Bronchial epithelial cell (primary cell): ENCODE results near the gene GSTM1. TPM values are rescaled to one million over a fixed set of nuclear protein-coding genes. Genes with fewer than 3 reads are reported as not detected.

Experiments used
- DNase-seq: peaks from one replicate; pipeline ENCODE4 v3.0.0-alpha.2; 2010; ENCODE audit warnings: low read depth
- FAIRE-seq: peaks from 2 replicates; lab custom pipeline; 2011; peaks lifted over from hg19 to GRCh38; lab: Jason Lieb, UNC
- H3K27me3 ChIP-seq: 2 replicates; pipeline ENCODE4 v1.5.1; 2011; ENCODE audit warnings: low read length; ENCODE audit not compliant: control insufficient read depth, insufficient read depth
- H3K36me3 ChIP-seq: 2 replicates; pipeline ENCODE4 v1.5.1; 2011; ENCODE audit warnings: low read length; ENCODE audit not compliant: control insufficient read depth, insufficient read depth
- H3K4me3 ChIP-seq: 2 replicates; pipeline ENCODE4 v1.5.1; 2011; ENCODE audit warnings: mild to moderate bottlenecking, low read depth, low read length, control low read depth
- CTCF ChIP-seq: IDR thresholded peaks from 2 replicates; pipeline ENCODE4 v1.5.1; 2011; ENCODE audit warnings: mild to moderate bottlenecking, moderate library complexity, low read length, control low read depth, inconsistent platforms; ENCODE audit not compliant: insufficient read depth, severe bottlenecking
- total RNA-seq: library from RNA; depleted of rRNA; stranded (reverse); fragments of >200 nt; gene quantifications from 2 replicates; pipeline ENCODE4 v1.2.1, GENCODE V29; 2014

GSTM1 gene
- total RNA-seq, 1 donor from 2014 or later, result 2.6 TPM

DNA sequence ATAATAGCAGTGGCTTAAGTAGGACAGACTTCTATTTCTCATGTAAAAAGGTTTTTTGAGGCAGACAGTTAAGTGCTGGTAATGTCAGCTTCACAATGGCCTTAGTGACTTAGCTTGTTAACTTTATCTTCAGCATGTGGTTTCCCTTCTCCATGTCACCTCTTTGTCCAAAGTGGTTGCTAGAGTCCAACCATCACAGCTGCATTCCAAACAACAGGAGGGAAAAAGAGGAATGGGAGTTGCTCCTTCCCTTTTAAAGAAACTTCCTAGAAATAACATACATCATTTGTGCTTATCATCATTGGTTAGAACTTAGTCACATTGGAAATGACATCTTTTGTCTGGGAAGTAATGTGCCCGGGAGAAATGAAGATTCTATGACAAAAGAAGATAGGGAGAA, 34.4 kb downstream of the GSTM1 start:
- H3K27me3 ChIP-seq, result no peaks in the 10 kb centered on the region
- H3K36me3 ChIP-seq, result no peaks in the 10 kb centered on the region
- FAIRE-seq (no peak), DNase-seq (no peak)
- TF ChIP-seq CTCF, result no peak
- H3K4me3 ChIP-seq, result no peak overlapping the region

- TF ChIP-seq CTCF, result no peak
- H3K36me3 ChIP-seq, result no peaks in the 10 kb centered on the region
- H3K27me3 ChIP-seq, result no peaks in the 10 kb centered on the region
- no peak for DNase-seq
- H3K4me3 ChIP-seq, result no peak overlapping the region
- no peak for FAIRE-seq
Observed at GRCh38 chr1:109722908-109723691, 35.5 kb downstream of the GSTM1 start.

GRCh38 chr1:109724933-109725332, 37.3 kb downstream of the GSTM1 start:
- TF ChIP-seq CTCF, result no peak
- DNase-seq (no peak), FAIRE-seq (no peak)
- Histone ChIP-seq H3K4me3 (no peak overlapping the region), H3K27me3 (no peaks in the 10 kb centered on the region), H3K36me3 (no peaks in the 10 kb centered on the region)

DNA sequence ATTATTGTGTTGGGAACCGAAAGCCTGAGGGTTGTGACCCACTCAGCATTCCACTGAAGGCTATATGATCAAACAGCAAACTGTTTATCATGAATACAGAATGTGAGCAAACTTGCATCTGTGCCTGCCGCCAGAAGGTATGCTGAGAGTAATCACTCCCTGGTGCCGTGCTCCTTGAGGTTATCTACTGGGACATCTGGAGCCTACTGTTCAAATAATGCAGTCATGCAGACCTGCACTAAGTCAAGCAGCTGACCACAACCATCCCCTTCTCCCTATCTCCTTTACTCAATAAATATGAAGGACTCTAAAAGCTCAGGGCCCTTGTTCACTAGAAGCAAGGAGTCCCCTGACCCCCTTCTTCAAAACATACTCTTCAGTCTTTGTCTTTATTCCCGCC, 37.9 kb downstream of the GSTM1 start:
- Histone ChIP-seq H3K27me3 (no peaks in the 10 kb centered on the region), H3K4me3 (no peak overlapping the region), H3K36me3 (no peaks in the 10 kb centered on the region)
- FAIRE-seq (no peak), DNase-seq (no peak)
- TF ChIP-seq CTCF, result no peak

DNA sequence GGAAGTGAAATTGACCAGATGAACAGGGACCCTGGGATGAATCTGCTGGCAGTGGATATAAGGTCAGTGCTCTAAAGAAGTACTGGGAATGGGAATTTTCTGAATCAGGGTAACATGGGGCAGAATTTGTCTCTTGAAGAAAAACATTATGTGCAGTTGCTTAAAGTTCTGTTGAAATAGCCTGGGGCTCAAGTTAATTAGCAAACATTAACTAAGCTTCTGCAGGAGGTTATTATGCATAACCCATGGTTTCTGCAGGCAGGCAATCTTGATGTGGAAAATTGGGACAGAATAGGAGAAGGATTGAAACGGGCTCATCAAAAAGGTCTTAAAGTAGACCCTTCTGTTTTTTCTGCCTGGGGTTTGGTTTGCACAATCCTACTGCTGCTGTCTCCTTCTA, 38.4 kb downstream of the GSTM1 start:
- no peak for TF ChIP-seq CTCF
- FAIRE-seq, result no peak
- no peaks in the 10 kb centered on the region for H3K36me3 ChIP-seq

More for the DNA sequence above, 38.4 kb downstream of the GSTM1 start:
- H3K4me3 ChIP-seq, result no peak overlapping the region
- DNase-seq, result no peak
- H3K27me3 ChIP-seq, result no peaks in the 10 kb centered on the region
